ENCODE measurements around the gene LACTB.

Gene LACTB

DNA sequence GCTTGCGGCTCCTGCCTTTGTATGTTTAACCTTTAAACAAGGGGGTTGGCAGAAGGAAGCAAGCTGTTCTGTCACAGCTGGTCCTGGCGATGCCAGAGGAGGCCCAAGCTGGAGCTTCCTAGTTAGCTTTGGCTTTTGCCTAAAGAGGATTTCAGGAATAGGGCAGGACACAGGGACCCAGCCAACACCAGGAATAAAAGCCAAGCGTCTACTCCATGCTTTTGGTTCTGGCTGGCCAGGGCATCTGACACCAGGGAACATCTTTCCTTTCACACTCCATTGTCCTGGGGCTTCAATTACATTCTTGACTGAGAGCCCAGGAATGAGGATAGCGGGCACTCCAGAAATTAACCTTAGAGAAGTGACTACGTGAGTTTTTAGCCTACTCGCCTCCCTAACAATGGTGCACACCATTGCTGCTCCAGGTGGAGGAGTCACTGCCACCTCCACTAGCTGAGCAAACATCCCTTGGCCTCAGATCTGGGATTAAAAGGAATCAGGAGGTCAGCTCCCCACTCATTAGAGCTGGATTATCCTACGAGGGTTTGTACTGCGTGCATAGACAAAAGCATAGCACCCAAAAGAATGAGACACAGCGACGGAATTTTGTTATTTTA lies 40.9 kb upstream of the LACTB start:
- Histone ChIP-seq H3K9me3 (replicated peaks; ENCODE audit: low read length) (no peaks in the 10 kb centered on the region), H3K4me1 (ENCODE audit: control insufficient read depth, insufficient read depth, low read length) (peaks cover 14% of the 10 kb centered on the region), H3K27me3 (ENCODE audit: control insufficient read depth, insufficient read depth, low read length) (no peaks in the 10 kb centered on the region), H3K4me3 (ENCODE audit: low read length) (no peak overlapping the region), H3K4me2 (ENCODE audit: low read length) (no peak overlapping the region), H3K36me3 (ENCODE audit: insufficient read depth, low read length) (no peaks in the 10 kb centered on the region), H3K9ac (ENCODE audit: low read depth, low read length) (no peak overlapping the region)

DNA sequence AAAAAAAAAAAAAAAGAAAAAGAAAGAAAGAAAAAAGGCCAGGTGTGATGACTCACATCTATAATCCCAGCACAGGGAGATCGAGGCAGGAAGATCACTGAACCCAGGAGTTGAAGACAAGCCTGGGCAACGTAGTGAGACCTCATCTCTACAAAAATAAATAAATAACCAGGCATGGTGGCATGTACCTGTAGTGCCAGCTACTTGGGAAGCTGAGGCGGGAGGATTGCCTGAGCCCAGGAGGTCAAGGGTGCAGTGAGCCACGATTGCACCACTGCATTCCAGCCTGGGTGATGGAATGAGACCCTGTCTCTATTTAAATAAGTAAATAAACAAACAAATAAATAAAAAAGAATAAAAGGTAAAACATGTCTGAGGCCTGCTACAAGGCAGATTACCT lies 39.3 kb upstream of the LACTB start:
- H3K4me1 ChIP-seq (ENCODE audit: control insufficient read depth, insufficient read depth, low read length), result peaks cover 14% of the 10 kb centered on the region
- no peaks in the 10 kb centered on the region for H3K27me3 ChIP-seq (ENCODE audit: control insufficient read depth, insufficient read depth, low read length)
- H3K9ac ChIP-seq (ENCODE audit: low read depth, low read length), result no peak overlapping the region
- H3K4me2 ChIP-seq (ENCODE audit: low read length), result no peak overlapping the region
- no peak overlapping the region for H3K4me3 ChIP-seq (ENCODE audit: low read length)
- H3K9me3 ChIP-seq (replicated peaks; ENCODE audit: low read length), result no peaks in the 10 kb centered on the region
- no peaks in the 10 kb centered on the region for H3K36me3 ChIP-seq (ENCODE audit: insufficient read depth, low read length)

GRCh38 chr15:63083044-63083443 lies 38.6 kb upstream of the LACTB start:
- Histone ChIP-seq H3K4me1 (ENCODE audit: control insufficient read depth, insufficient read depth, low read length) (peaks cover 14% of the 10 kb centered on the region), H3K4me3 (ENCODE audit: low read length) (no peak overlapping the region), H3K9me3 (replicated peaks; ENCODE audit: low read length) (no peaks in the 10 kb centered on the region), H3K36me3 (ENCODE audit: insufficient read depth, low read length) (no peaks in the 10 kb centered on the region), H3K27me3 (ENCODE audit: control insufficient read depth, insufficient read depth, low read length) (no peaks in the 10 kb centered on the region), H3K4me2 (ENCODE audit: low read length) (no peak overlapping the region), H3K9ac (ENCODE audit: low read depth, low read length) (no peak overlapping the region)

- H3K9me3 ChIP-seq (replicated peaks; ENCODE audit: low read length), result no peaks in the 10 kb centered on the region
- H3K4me3 ChIP-seq (ENCODE audit: low read length), result no peak overlapping the region
- no peaks in the 10 kb centered on the region for H3K36me3 ChIP-seq (ENCODE audit: insufficient read depth, low read length)
- no peak overlapping the region for H3K9ac ChIP-seq (ENCODE audit: low read depth, low read length)
- no peaks in the 10 kb centered on the region for H3K27me3 ChIP-seq (ENCODE audit: control insufficient read depth, insufficient read depth, low read length)
- peaks cover 14% of the 10 kb centered on the region for H3K4me1 ChIP-seq (ENCODE audit: control insufficient read depth, insufficient read depth, low read length)
- no peak overlapping the region for H3K4me2 ChIP-seq (ENCODE audit: low read length)
These were observed 38.1 kb upstream of the LACTB start for GRCh38 chr15:63083541-63083940.

DNA sequence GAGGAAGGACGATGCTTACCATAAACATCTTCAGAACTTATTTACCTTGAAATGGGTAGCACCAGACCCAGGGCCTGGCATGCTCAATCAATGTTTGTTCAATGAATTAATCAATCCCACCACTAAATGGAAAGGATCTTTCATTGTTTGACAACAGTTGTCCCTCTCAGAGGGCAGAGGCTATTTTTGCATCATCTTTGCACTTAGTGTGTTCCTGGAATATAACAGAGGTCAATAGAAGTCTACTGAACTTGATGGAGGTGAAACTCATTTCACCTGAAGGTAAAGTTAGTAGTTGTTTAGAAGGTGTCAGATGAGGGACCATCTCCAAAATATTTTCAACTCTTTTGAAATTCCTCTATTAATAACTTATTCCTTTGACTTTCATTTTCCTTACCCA lies 36.9 kb upstream of the LACTB start:
- Histone ChIP-seq H3K4me1 (ENCODE audit: control insufficient read depth, insufficient read depth, low read length) (peaks cover 26% of the 10 kb centered on the region), H3K27me3 (ENCODE audit: control insufficient read depth, insufficient read depth, low read length) (no peaks in the 10 kb centered on the region), H3K4me3 (ENCODE audit: low read length) (no peak overlapping the region)

GRCh38 chr15:63085289-63085688 lies 36.4 kb upstream of the LACTB start:
- Histone ChIP-seq H3K4me3 (ENCODE audit: low read length) (no peak overlapping the region), H3K9ac (ENCODE audit: low read depth, low read length) (no peak overlapping the region), H3K9me3 (replicated peaks; ENCODE audit: low read length) (no peaks in the 10 kb centered on the region), H3K4me2 (ENCODE audit: low read length) (no peak overlapping the region), H3K27me3 (ENCODE audit: control insufficient read depth, insufficient read depth, low read length) (no peaks in the 10 kb centered on the region), H3K4me1 (ENCODE audit: control insufficient read depth, insufficient read depth, low read length) (peaks cover 24% of the 10 kb centered on the region), H3K36me3 (ENCODE audit: insufficient read depth, low read length) (no peaks in the 10 kb centered on the region)

More for the DNA sequence above, 36.9 kb upstream of the LACTB start:
- H3K36me3 ChIP-seq (ENCODE audit: insufficient read depth, low read length), result no peaks in the 10 kb centered on the region
- no peak overlapping the region for H3K9ac ChIP-seq (ENCODE audit: low read depth, low read length)
- no peak overlapping the region for H3K4me2 ChIP-seq (ENCODE audit: low read length)
- no peaks in the 10 kb centered on the region for H3K9me3 ChIP-seq (replicated peaks; ENCODE audit: low read length)

DNA sequence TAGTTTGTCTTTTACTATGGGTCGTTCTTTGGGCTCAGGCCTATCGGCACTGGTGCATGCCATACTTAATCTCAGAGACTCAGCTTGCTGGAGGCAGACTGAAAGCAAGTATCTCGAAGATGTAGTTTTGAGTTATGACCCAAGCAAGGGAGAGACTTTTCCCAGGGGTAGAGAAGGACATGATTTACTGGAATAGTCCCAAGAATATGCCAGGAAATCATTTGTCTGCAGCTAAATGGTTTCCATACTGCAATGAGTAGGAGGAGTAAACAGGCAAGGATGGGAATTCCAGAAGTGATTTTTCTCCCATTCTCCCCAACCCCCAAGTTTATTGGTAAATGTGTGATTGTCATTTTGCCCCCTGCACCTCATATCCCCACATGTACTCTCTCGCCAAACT lies 35.4 kb upstream of the LACTB start:
- Histone ChIP-seq H3K4me1 (ENCODE audit: control insufficient read depth, insufficient read depth, low read length) (peaks cover 18% of the 10 kb centered on the region), H3K4me2 (ENCODE audit: low read length) (no peak overlapping the region), H3K36me3 (ENCODE audit: insufficient read depth, low read length) (no peaks in the 10 kb centered on the region), H3K9me3 (replicated peaks; ENCODE audit: low read length) (no peaks in the 10 kb centered on the region), H3K27me3 (ENCODE audit: control insufficient read depth, insufficient read depth, low read length) (no peaks in the 10 kb centered on the region), H3K9ac (ENCODE audit: low read depth, low read length) (no peak overlapping the region), H3K4me3 (ENCODE audit: low read length) (no peak overlapping the region)

DNA sequence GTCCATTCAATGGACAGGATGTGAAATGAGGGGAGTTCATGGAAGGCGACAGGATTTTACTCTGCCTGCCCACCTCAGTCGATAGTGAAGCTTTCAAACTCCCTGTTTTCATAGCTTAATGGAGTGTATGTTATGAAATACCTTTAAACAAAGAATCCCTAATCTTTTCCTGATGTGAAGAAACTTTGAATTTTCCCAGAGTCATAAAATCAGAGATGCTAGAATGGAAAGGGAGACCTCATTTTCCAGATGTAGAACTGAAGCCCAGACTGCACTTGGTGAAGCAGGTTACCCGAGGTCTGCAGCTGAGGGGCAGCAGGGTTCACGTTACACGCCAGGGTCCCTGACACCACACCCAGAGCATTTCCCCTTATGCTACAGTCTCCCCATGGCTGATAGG lies 34.7 kb upstream of the LACTB start:
- Histone ChIP-seq H3K27me3 (ENCODE audit: control insufficient read depth, insufficient read depth, low read length) (no peaks in the 10 kb centered on the region), H3K9ac (ENCODE audit: low read depth, low read length) (no peak overlapping the region), H3K4me2 (ENCODE audit: low read length) (no peak overlapping the region), H3K4me1 (ENCODE audit: control insufficient read depth, insufficient read depth, low read length) (peaks cover 18% of the 10 kb centered on the region), H3K9me3 (replicated peaks; ENCODE audit: low read length) (no peaks in the 10 kb centered on the region), H3K36me3 (ENCODE audit: insufficient read depth, low read length) (no peaks in the 10 kb centered on the region), H3K4me3 (ENCODE audit: low read length) (no peak overlapping the region)

GRCh38 chr15:63088533-63089245 lies 33.0 kb upstream of the LACTB start:
- Histone ChIP-seq H3K4me2 (ENCODE audit: low read length) (peak overlapping the region; percentile 11), H3K9me3 (replicated peaks; ENCODE audit: low read length) (no peaks in the 10 kb centered on the region), H3K4me1 (ENCODE audit: control insufficient read depth, insufficient read depth, low read length) (peaks cover 19% of the 10 kb centered on the region), H3K4me3 (ENCODE audit: low read length) (no peak overlapping the region), H3K36me3 (ENCODE audit: insufficient read depth, low read length) (no peaks in the 10 kb centered on the region), H3K27me3 (ENCODE audit: control insufficient read depth, insufficient read depth, low read length) (no peaks in the 10 kb centered on the region), H3K9ac (ENCODE audit: low read depth, low read length) (peak overlapping the region; percentile 30)

DNA sequence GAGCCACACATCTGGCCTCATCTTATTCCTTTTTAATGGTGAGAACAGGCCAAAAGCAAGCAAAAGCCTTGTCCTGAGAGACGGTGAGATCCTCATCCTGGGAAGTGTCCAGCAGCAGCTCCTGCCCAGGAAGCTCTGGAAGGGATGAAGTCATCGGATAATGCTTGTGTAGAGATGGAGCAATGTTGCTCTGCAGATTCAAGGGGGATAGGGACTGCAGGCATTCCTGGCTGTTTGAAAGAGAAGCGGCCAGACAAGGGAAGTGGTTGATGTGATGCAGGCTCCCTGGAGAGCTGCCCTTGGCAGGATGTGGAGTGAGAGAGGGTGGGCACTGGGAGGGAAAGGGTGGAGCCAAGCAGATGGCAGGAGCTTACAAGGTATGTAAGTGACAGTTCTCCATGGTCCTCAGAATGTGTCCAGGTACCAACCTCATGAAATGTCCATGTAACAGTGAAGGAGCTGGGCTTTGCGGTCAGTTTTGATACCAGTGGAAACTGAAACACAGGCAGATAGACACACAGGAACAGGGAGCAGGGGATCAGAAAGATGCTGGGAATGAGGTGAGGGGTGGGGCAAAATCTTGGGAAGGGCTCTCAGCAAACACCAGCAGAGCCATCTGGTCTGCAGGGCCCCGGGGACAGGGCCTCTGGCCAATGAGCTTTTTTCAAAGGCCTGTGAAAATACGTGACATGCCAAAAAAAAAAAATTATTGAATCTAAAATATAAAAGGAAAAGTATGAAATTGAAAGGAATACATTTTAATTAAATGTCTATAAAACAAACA lies 32.2 kb upstream of the LACTB start:
- Histone ChIP-seq H3K4me3 (ENCODE audit: low read length) (no peak overlapping the region), H3K9me3 (replicated peaks; ENCODE audit: low read length) (no peaks in the 10 kb centered on the region), H3K27me3 (ENCODE audit: control insufficient read depth, insufficient read depth, low read length) (no peaks in the 10 kb centered on the region), H3K4me1 (ENCODE audit: control insufficient read depth, insufficient read depth, low read length) (peaks cover 27% of the 10 kb centered on the region), H3K9ac (ENCODE audit: low read depth, low read length) (peak overlapping the region; percentile 30), H3K4me2 (ENCODE audit: low read length) (peak overlapping the region; percentile 11), H3K36me3 (ENCODE audit: insufficient read depth, low read length) (no peaks in the 10 kb centered on the region)

DNA sequence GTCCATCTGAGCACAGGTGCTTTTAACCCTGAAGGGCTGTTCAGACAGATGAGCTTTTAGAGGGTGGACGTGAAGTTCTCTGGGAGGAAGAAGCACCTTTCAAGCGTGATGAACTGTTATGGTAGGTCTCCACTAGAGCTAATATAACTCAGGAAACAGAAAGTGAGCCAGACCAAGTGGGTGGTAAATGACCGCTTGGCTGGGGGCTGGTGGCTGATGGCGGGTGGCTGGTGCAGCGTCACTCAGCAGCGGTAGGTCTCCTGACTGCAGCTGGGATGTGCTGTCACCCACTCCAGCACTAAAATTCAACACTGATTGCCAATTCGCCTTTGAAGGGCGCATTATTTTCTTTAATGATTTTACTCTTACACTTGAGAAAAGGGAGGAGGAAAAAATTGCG lies 31.2 kb upstream of the LACTB start:
- Histone ChIP-seq H3K4me2 (ENCODE audit: low read length) (no peak overlapping the region), H3K27me3 (ENCODE audit: control insufficient read depth, insufficient read depth, low read length) (no peaks in the 10 kb centered on the region), H3K9me3 (replicated peaks; ENCODE audit: low read length) (no peaks in the 10 kb centered on the region), H3K4me3 (ENCODE audit: low read length) (no peak overlapping the region), H3K4me1 (ENCODE audit: control insufficient read depth, insufficient read depth, low read length) (peaks cover 36% of the 10 kb centered on the region), H3K9ac (ENCODE audit: low read depth, low read length) (no peak overlapping the region), H3K36me3 (ENCODE audit: insufficient read depth, low read length) (no peaks in the 10 kb centered on the region)
